ENCODE results near the gene TNFRSF6B. TPM values are rescaled to one million over a fixed set of nuclear protein-coding genes. Genes with fewer than 3 reads are reported as not detected.
"Not testable (repeated sequence)": the region's sequence is repeated elsewhere in the genome, so short reads cannot be mapped to it uniquely, and the experiment has no call there.

The TNFRSF6B gene
- total RNA-seq, 1 donor = 0.36 TPM

DNA sequence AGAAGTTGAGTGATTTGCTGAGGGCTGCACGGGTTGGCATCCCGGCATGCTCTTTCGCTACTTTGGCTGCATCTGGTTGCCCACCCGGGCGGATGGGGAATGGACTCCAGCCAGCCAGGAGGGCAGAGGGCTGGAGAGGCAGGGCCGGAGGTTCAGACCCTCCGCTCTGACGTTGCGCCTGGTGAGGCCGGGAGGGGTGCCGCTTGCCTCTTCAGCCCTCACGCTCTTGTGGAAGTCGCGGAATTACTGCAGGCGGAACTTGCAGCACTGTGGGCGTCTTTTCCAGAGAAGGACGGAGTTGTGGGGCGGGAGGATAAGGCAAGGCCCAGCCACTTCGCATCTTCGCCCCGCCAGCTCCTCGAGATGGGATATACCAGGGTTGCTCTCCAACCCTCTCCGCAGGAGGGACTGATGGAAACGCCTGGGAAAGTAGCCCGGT, 37.7 kb upstream of the TNFRSF6B start:
- TF ChIP-seq CTCF (IDR thresholded peaks at IDR 0.05; ENCODE audit: insufficient read depth, low read length) = no peak
- H3K4me3 ChIP-seq (ENCODE audit: low read depth, low read length) = peak overlapping the region; percentile 87
- DNase-seq (ENCODE audit: low read depth) = peak; percentile 57

GRCh38 chr20:63659370-63659769, 37.1 kb upstream of the TNFRSF6B start:
- no peak for DNase-seq (ENCODE audit: low read depth)
- peak overlapping the region; percentile 87 for H3K4me3 ChIP-seq (ENCODE audit: low read depth, low read length)
- no peak for TF ChIP-seq CTCF (IDR thresholded peaks at IDR 0.05; ENCODE audit: insufficient read depth, low read length)

GRCh38 chr20:63660174-63660573, 36.3 kb upstream of the TNFRSF6B start:
- DNase-seq (ENCODE audit: low read depth); H3K4me3 ChIP-seq (ENCODE audit: low read depth, low read length): not testable (repeated sequence)

- no peak overlapping the region for H3K4me3 ChIP-seq (ENCODE audit: low read depth, low read length)
- no peak for DNase-seq (ENCODE audit: low read depth)
- TF ChIP-seq CTCF (IDR thresholded peaks at IDR 0.05; ENCODE audit: insufficient read depth, low read length) = no peak
These were observed 35.8 kb upstream of the TNFRSF6B start for GRCh38 chr20:63660622-63661021.

DNA sequence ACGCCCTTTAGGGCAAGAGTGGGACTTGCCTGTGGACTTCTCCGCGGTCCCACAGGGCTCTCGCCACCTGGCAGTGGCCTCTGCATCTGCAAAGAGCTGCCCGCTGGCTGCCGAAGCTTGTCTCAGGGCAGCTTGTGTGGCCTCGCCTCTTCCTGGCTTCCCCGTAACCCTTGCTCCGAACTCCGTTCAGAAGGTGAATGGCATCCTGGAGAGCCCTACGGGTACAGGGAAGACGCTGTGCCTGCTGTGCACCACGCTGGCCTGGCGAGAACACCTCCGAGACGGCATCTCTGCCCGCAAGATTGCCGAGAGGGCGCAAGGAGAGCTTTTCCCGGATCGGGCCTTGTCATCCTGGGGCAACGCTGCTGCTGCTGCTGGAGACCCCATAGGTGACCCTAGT, 35.3 kb upstream of the TNFRSF6B start:
- H3K4me3 ChIP-seq (ENCODE audit: low read depth, low read length) = no peak overlapping the region
- no peak for DNase-seq (ENCODE audit: low read depth)
- TF ChIP-seq CTCF (IDR thresholded peaks at IDR 0.05; ENCODE audit: insufficient read depth, low read length) = no peak

DNA sequence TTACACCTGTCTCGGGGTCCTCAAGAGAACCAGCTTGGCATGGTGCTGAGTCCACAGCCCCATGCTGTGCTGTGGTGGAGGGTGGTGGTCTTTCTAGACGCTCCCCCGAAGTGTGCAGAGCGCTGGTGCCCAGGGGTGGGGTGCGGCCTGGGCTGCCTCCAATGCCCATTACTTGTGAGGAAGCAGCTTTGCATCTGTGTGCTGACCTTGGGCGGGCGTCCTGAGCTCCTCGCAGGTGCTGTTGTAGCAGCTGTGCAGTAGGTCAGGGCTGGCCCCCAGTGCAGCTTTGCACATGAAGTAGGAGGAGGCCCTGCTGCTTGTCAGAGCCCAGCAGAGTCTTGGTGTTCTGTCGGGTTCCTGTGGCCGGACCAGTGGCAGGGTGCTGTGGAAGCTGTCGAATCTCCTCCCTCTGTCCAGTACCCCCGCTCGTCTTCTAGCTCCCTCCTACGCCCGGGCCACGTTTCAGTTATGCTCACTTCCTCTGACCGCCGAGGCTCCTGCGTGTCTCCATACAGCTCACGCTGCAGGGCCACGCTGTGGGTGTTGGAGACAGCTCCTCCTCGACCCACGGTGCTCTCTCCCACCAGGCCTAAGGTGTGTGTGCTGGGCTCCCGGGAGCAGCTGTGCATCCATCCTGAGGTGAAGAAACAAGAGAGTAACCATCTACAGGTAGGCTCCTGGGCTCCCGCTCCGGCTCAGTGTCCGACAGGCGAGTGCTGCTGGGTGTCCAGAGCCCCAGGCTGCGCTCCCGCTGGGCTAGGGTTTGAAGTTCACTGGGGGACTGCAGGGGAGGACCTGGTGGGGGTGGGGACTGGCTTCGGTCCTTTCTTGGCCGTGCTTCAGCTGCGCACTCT, 34.3 kb upstream of the TNFRSF6B start:
- no peak overlapping the region for H3K4me3 ChIP-seq (ENCODE audit: low read depth, low read length)
- DNase-seq (ENCODE audit: low read depth) = no peak
- no peak for TF ChIP-seq CTCF (IDR thresholded peaks at IDR 0.05; ENCODE audit: insufficient read depth, low read length)

GRCh38 chr20:63662813-63663189, 33.7 kb upstream of the TNFRSF6B start:
- no peak overlapping the region for H3K4me3 ChIP-seq (ENCODE audit: low read depth, low read length)
- no peak for TF ChIP-seq CTCF (IDR thresholded peaks at IDR 0.05; ENCODE audit: insufficient read depth, low read length)
- DNase-seq (ENCODE audit: low read depth) = no peak
